ENCODE data around the gene DOCK3.
"Not testable (repeated sequence)": the region's sequence is repeated elsewhere in the genome, so short reads cannot be mapped to it uniquely, and the experiment has no call there.

Gene DOCK3

DNA sequence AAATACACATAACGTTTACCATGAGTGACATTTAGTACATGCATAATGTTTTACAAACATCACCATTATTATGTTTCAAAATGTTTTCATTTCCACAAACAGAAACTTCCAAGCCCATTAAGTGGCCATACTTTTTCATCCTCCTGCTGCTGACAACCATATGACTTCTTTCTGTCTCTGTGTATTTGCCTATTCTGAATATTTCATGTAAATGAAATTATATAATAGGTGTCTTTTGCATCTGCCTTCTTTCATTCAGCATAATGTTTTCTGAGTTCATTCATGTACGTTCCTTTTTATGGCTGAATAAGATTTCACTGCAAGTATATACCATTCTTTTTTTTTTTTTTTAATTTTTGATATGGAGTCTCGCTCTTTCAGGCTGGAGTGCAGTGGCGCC lies 209.0 kb downstream of the DOCK3 start:
- DNase-seq (ENCODE audit: low spot score): no peak

DNA sequence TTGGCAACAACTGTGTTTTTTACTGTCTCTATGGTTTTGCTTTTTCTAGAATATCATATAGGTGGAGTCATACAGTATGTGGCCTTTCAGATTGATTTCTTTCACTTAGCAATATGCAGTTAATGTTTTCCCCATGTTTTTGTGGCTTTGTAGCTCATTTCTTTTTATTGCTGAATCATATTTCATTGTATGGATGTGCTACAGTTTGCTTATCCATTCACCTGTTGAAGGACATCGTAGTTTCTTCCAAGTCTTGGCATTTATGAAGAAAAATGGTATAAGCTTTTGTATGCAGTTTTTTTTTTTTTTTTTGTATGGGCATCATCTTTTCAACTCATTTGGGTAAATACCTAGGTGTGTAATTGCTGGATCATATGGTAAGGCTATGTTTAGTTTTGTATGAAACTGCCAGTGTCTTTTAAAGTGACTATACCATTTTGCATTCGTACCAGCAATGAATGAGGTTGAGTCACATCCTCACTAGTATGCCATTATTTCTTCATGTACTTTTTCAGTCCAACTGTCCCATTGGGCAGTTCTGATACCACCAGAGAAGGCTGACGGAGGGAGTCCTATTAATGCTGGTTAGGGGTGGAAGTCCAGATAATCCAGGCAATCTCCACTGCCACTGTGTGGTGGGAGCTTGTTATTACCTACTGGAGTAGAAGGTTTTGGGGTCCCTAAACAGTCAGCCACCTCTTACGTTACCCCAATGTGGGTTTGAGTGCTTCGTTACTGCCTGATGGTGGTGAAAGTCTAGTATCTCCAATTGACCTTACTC lies 210.5 kb downstream of the DOCK3 start:
- no peak for DNase-seq (ENCODE audit: low spot score)

DNA sequence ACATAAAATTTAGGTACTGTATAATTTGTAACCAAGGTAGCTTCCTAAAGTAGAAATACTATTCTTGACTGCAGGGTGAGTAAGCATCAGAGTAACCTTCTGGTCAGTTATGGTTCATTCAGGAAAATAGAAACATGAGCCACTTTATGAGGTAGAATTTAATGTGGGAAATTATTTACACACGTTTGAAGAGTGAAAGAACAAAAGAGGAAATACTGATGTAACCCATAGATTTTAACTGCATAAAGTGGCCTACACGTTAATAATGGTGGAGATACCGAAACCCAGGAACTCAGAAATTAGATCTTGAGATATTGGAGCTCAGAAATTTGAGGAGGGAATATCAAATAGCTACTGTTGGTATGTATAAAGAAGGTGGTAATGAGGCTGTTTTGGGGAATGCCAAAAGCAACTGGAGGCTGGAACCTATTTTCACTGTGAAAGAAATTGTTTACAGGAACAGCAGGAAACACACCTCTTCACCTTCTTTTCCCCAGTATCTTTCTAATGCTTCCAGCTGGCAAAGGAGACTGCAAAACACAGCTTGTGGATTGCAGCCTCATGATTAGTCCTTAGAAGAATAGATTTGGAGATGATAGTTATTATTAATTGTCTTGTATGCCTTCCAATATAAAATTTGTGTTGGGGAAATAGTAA lies 216.1 kb downstream of the DOCK3 start:
- DNase-seq (ENCODE audit: low spot score): no peak

DNA sequence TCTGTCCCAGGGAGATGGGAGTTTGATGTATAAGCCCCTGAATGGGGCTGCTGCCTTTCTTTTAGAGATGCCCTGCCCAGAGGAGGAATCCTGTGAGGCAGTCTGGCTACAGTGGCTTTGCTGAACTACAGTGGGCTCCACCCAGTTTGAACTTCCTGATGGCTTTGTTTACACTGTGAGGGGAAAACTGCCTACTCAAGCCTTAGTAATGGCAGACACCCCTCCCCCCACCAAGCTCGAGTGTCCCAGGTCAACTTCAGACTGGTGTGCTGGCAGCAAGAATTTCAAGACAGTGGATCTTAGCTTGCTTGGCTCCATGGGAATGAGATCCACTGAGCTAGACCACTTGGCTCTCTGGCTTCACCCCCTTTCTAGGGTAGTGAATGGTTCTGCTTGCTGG lies 226.4 kb downstream of the DOCK3 start:
- not testable (repeated sequence) for DNase-seq (ENCODE audit: low spot score)

DNA sequence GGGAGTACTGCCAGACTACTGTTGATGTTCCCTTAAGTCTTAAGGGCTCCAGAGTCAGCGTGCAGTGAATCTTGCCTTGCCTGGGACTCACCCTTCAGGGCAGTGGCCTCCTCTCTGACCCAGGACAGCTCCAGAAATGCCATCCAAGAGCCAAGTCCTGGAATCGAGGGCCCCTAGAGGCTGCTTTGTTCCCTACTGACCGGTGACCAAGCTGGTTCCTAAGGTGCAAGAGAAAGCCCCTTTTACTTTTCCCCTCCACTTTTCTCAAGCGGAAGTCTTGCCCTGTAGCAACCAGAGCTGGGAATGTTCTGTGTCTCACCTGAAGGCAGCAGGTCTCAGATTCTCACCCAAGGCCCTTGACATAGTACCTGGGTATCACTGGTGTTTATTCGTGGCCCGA lies 238.0 kb downstream of the DOCK3 start:
- no peak for DNase-seq (ENCODE audit: low spot score)

DNA sequence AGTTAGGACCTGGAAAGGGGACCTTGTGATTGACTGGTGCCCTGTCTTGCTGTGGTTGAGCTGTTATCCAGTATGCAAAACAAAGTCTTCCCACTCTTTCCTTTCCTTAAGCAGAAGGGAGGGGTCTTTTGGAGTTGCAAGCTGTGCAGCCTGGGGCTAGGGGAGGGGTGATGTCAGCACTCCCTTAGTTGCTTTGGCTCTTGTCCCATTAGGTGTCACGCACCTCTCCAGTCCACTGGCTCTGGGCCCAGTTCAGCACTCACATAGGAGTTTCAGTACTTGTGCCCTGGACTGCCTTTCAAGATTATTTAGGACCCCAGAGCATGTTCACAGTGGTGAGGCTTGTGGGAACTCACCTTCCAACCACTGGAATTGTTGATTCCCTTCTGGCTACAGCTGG lies 238.5 kb downstream of the DOCK3 start:
- no peak for DNase-seq (ENCODE audit: low spot score)

DNA sequence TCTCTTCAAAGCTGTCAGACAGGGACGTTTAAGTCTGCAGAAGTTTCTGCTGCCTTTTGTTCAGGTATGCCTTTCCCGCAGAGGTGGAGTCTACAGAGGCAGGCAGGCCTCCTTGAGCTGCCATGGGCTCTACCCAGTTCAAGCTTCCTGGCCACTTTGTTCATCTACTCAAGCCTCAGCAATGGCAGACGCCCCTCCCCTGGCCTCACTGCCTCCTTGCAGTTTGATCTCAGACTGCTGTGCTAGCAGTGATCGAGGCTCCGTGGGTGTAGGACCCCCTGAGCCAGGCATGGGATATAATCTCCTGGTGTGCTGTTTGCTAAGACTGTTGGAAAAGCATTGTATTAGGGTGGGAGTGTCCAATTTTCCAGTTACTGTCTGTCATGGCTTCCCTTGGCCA lies 247.3 kb downstream of the DOCK3 start:
- not testable (repeated sequence) for DNase-seq (ENCODE audit: low spot score)

DNA sequence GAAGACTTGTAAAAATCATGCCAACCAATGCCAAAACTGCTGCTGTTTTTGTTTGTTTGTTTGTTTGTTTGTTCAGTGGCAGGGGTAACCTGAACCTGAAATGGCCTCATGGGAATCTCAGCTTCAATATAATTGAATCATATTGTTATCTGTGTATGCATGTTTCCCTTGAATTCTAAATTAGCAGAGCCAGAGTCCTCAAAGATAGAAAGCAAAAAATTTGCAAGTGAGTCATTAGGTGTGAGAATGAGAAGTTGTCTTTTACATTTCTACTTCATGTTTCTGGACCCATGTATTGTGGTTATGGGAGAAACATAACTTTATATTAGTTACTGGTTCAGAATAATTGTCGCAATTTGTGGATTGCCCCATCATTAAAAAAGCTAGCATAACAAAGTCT lies 249.2 kb downstream of the DOCK3 start:
- no peak for DNase-seq (ENCODE audit: low spot score)

DNA sequence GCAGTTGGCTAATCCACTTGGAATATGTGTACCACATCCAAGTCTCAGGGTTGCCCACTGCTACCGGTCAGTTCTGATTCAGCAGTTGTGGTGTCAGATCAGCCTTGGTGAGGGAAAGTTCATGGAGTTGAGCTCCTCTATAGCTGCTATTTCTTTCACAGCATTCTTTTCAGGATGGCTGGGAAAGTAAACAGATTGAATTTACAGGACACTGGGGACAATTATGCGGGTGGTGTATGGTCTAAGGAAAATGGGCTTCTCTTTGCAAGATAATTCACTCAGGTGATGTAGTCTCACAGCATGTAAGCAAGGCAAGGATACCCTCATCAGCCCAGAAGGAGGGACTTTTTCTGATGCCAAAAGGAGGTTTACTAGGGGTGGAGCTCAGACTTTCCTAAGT lies 249.9 kb downstream of the DOCK3 start:
- no peak for DNase-seq (ENCODE audit: low spot score)

DNA sequence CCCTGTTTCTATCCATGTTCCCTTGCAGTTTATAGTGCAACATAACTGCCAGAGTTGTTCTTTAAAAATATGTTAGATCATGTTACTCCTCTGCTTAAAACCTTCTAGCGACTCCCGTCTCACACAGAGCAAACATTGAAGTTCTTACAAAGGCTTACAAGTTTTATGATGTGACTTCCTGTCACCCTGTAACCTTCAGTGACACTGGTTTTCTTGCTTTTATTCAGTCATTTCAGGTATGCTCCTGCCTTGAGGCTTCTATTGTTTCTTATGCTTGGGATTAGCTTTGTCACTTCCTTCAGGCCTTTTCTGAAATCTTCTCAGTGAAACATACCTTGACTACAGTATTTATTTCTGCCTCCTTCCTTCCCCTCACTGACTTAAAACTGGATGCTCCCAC lies 252.1 kb downstream of the DOCK3 start:
- no peak for DNase-seq (ENCODE audit: low spot score)

DNA sequence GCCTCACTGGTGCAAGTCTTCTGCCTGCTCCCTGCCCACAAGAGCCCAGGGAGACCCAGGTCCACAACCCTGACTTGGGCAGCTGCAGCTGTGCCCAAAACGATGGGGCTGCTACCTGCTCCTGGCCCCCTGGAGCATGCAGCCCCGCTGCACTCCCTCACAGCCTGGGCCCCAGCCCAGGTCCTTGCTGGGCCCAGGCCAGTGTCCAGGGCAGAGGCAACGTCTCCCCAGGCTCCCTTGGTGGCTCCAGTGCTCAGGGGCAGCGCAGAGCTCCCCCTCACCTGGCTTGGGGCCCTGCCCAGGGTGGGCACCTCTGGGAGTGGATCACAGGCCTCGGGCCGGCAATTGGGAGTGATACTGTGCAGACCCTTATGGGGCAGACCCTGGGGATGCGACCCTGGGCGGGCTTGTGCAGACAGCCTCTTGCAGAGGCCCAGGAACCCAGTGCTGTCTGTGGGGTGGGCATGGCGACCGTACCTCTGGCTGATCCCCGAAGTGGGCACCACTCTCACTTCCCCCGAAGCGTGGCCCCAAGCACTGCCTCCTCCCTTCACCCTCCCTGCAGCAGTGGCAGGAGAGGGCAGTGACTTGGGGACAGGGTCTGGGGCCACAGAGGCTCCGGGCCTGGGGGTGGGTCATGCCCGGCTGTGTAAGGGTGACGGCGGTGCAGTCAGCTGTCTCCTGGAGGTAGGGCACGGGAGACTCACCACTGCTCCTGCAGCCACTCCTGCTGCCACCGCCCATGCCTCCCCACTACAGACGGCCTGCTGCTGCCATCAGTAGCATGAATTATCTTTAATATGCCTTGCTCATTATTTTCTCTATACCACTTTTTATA lies 255.9 kb downstream of the DOCK3 start:
- DNase-seq (ENCODE audit: low spot score): no peak

DNA sequence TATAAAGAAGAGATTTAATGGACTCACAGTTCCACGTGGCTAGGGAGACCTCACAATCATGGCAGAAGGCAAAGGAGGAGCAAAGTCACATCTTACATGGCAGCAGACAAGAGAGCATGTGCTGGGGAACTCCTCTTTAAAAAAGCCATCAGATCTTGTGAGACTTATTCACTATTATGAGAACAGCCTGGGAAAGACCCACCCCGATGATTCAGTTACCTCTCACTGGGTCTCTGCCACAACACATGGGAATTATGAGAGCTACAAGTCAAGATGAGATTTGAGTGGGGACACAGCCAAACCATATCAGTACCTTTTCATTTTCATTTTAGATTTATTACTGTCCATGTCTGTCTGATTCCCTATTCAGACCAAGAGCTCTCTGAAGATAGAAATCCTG lies 258.2 kb downstream of the DOCK3 start:
- DNase-seq (ENCODE audit: low spot score): not testable (repeated sequence)

DNA sequence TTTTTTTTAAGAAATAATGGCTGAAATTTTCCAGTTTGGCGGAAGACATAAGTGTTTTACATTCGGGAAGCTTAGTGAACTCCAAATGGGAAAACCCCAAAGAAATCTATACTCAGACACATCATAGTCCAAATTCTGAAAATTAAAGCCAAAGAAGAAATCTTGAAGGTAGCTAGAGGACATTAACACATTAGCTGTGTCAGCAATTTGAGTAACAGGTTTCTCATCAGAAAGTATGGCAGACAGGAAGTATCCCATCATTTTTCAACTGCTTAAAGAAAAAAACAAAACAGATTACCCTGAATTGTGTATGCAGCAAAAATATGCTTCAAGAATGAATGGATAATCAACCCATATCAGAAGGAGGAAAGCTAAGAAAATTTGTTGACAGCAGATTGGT lies 261.7 kb downstream of the DOCK3 start:
- DNase-seq (ENCODE audit: low spot score): no peak

DNA sequence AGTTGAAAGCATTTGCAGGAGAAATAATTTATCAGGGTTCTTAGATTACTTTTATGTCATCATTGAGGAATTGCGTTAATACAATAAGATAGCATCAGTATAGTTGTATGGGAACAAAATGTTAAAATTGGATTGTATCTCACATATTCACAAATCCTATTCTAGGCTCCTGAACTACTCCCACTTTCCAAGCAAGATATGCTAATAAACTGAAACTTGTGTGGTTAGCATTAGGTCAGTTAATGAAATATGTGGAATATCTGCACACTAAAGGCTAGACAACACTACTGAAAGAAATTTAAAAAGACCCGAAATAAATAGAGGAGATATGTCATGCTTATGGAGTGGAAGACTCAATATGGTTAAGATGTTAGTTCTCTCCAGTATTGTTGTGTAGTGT lies 272.7 kb downstream of the DOCK3 start:
- no peak for DNase-seq (ENCODE audit: low spot score)

DNA sequence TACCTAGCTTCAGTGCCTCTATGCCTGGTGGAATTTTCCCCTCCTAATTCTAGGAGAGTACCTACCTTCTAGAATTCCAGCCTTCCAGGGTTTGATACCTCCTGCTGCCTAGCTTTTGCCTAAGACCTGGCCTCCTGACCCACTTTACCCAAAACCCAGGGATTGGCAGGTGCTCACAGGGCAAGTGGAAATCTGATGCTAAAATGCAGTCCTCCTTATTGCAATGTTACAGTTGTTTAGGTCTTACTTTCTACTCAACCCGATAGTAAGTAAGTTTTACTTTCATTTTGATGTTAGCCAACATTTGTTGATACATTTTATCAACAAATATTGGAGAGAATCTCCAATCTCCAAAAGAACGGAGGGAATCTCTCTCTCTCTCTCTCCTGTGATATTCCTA lies 275.9 kb downstream of the DOCK3 start:
- no peak for DNase-seq (ENCODE audit: low spot score)

DNA sequence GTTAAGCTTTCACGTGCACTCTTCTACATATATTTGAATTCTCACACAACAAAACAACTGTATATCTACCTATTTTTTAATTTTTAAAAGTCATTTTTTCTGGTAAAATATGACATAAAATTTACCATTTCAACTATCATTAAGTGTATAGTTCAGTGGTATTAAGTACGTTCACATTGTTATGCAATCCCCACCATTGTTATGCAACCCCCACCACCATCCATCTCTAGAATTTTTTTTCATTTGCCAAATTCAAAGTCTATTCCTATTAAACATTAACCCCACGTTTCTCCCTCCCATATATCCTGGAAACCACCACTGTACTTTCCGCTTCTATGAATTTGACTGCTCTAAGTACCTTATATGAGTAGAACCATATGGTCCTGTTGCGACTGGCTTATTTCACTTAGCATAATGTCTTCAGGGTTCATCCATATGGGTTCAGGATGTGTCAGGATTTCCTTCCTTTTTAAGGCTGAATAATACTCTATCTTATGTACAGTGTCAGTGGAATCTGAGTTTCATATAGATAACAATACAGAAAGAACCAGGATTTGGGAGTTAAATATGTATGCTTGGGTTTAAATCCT lies 279.2 kb downstream of the DOCK3 start:
- DNase-seq (ENCODE audit: low spot score): no peak

DNA sequence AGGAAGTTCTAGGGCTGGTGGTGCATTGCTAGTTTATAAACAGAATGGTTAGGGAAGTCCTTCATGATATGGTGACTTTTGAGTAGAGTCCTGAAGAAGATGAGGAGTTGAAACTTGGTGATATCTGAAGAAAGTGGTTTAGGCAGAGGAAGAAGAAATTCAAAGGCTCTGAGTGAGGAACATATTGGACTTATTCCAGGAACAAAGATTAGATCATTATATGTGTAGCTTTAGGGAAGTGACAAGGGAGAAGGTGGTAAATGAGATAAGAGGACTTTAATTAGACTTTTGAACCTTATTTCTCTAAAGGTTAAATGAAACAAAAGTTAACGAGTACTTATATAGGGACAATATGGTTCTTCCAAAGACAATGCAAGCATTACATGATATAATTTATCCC lies 286.7 kb downstream of the DOCK3 start:
- no peak for DNase-seq (ENCODE audit: low spot score)

DNA sequence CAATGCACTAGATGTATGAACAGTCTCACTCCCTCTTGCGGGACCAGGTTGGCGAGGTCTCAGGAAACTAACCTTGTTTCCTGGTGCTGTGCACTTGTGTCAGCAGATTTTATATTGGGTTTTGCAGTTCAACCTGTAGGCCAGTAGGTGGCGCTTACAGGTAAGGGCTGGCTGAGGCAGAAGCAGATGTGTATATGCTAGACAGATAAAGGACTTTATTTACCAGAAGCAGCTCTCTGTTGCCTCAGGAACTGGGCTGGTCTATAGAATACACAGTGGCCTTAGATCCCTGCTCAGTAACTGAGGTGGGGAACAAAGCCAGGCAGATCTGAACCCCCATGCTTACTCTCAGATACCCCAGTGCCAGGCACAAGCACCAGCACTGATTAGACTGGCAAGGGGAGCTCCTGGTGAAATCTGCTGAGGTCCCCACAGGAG lies 296.8 kb downstream of the DOCK3 start:
- DNase-seq (ENCODE audit: low spot score): peak; percentile 82

DNA sequence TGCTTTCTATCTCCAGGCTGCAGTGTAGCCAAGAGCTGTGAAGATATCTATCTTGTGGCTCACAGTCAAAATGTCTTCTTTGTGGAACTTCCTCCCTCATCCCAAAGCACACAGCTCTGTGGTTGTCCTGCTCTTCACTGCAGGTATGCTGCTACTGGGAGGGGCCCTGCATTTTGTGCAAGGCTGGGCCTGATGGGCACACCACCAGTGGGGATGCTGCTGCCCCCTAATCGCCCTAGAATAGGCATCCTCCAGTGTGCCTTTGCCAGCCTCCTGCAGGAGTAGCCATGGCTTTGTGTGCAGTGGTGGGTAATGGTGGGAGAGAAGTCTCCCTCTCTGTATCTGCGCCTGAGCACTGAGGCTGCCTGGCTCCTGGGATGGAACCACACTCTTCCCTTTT lies 297.3 kb downstream of the DOCK3 start:
- no peak for DNase-seq (ENCODE audit: low spot score)

DNA sequence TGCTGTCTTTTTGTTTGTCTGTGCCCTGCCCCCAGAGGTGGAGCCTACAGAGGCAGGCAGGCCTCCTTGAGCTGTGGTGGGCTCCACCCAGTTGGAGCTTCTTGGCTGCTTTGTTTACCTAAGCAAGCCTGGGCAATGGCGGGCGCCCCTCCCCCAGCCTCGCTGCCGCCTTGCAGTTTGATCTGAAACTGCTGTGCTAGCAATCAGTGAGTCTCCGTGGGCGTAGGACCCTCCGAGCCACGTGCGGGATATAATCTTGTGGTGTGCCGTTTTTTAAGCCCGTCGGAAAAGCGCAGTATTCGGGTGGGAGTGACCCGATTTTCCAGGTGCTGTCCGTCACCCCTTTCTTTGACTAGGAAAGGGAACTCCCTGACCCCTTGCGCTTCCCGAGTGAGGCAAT lies 303.9 kb downstream of the DOCK3 start:
- DNase-seq (ENCODE audit: low spot score): not testable (repeated sequence)

DNA sequence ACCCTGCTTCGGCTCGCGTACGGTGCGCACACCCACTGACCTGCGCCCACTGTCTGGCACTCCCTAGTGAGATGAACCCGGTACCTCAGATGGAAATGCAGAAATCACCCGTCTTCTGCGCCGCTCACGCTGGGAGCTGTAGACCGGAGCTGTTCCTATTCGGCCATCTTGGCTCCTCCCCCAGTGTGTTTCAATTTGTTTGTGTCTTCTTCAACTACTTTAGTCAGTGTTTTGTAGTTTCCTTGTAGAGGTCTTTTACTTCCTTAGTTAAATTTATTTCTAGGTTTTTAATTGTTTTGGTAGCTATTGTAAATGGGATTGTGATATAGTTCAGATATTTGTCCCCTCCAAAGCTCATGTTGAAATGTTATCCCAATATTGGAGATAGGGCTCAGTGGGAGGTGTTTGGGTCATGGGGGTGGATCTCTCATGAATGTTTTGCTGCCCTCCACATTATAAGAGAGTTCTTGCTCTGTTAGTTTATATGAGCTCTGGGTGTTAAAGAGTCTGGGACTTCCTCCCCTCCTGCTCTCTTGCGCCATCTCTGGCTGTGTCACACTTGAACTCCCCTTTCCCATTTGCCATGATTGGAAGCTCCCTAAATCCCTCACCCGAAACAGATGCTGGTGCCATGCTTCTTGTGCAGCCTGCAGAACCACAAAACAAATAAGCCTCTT lies 304.4 kb downstream of the DOCK3 start:
- DNase-seq (ENCODE audit: low spot score): no peak

Data from COLO829 (cell line).